HG03159 (cell line): ENCODE results near the gene HTATIP2.
"Not testable (repeated sequence)": the region's sequence is repeated elsewhere in the genome, so short reads cannot be mapped to it uniquely, and the experiment has no call there.

Experiments
- ATAC-seq: cut with Tn5 transposase; IDR thresholded peaks from one replicate; pipeline ENCODE4 v1.9.1; 2021; ENCODE audit warnings: mild to moderate bottlenecking, moderate library complexity; ENCODE audit not compliant: unreplicated experiment

HTATIP2 gene

DNA sequence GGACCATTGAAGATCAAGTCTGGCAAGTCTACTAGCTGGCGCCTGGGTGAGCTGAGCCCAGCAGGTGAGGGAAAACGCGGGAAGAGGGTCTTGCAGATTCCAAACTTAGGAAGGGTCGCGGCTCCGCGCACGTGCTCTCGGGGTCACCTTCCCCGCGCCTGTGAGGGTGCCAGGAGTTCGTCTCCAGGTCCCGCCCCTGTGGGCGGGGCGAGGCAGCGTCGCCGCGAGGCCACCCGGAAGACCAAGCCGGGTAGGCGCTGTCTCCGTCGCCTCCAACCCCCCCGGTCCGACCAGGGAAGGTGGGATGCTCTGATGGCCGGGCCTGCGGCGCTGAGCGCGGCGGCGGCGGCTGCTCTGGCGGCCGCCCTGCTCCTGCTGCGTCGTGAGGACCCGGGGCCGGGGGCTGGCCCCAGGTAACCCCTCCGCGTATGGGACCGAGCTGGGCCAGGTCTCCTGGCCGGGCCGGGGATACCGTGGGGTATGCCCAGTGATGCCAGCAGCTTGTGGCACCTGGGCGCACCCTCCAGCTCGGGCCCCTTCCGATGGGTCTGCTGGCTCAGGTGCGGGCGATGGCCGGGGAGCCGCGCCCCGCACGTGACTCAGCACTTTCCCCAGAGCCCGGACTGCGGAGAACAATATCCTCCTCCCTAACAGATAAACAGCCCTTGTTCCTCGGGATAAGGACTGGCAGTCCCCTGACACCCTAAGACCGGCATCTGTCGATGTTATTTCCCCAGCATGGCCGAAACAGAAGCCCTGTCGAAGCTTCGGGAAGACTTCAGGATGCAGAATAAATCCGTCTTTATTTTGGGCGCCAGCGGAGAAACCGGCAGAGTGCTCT is at the start of gene HTATIP2:
TSS of gene HTATIP2 (plus strand) at position 215 of the 841 bp plus-strand sequence. CDS start at position 739, 524 bp downstream.
- ATAC-seq: peak; percentile 94

- ATAC-seq: no peak
Measured at GRCh38 chr11:20315800-20316199, 47.7 kb upstream of the HTATIP2 start.

DNA sequence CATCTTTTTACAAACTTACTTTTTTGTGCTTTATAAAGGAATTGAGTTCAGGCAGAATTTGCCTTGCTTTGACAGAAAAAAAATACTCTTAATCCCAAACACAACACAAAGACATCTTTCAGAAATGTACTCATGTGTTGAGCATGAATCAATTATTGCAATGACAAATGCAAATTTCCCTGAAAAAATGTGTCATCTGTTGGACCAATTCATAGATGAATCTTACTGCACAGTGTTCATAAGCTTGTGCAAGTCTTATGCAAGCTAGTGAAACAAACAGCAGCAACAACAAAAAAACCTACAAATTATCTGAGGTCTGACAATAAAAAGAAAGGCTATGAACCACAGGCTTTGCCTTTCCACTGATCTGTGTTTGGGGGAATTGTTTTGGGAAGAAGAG is 42.3 kb upstream of the HTATIP2 start:
- no peak for ATAC-seq

DNA sequence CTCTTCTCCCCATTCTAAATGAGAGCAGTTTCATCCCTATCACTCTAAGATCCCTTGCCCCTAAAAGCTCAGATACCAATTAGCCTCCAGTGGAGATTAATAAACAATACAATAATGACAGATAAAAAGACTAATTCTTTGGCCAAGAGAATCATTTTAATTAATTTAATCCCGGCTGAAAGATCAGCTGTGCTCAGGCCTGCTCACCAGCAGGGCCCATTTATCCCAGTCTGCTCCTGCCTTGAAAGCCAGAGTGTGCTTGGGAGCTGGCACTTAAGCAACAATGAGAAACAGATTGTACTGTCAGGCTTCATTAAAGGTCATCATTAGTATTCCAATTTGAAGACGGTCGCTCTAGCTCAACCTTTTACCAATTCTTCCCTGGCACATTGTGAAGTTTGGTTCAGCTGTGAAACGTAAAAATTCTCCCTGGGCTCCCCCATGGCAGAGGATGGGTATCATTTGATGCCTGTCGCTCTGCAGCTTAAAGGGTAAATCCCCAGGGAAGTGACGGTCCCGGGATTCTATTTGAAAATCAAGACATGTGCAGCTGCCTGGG is 36.1 kb upstream of the HTATIP2 start:
- ATAC-seq: no peak

- ATAC-seq: no peak
Measured at GRCh38 chr11:20336056-20336455, 27.5 kb upstream of the HTATIP2 start.

DNA sequence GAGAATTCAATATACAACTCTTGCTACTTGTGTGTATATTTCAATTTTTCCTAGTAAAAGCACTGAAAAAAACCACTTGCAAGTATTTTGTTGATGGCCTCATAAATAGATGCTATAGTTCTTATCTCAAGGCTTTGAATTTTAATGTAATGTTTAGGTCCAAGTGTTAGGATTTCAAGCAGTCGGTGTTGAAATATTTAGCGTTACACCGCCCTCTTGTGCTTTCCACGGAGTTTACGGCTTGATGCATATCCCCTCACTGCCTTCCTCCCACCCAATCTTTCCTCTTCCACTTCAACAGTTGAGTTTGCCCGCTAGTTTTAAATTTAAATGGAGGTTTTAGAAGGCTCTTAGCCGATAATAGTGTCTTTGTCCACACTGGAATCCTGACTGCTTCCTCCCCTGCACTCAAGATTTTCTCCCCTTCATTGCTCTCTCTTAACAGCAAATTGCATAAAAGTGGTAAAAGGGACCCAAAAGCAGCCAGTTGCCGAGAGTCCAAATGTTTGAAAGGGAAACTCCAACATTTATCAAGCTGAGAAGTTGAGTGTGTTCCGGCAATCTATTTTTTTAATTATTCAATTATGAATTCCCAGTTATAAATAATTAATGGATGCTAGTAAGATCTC is 25.9 kb upstream of the HTATIP2 start:
- ATAC-seq: no peak

DNA sequence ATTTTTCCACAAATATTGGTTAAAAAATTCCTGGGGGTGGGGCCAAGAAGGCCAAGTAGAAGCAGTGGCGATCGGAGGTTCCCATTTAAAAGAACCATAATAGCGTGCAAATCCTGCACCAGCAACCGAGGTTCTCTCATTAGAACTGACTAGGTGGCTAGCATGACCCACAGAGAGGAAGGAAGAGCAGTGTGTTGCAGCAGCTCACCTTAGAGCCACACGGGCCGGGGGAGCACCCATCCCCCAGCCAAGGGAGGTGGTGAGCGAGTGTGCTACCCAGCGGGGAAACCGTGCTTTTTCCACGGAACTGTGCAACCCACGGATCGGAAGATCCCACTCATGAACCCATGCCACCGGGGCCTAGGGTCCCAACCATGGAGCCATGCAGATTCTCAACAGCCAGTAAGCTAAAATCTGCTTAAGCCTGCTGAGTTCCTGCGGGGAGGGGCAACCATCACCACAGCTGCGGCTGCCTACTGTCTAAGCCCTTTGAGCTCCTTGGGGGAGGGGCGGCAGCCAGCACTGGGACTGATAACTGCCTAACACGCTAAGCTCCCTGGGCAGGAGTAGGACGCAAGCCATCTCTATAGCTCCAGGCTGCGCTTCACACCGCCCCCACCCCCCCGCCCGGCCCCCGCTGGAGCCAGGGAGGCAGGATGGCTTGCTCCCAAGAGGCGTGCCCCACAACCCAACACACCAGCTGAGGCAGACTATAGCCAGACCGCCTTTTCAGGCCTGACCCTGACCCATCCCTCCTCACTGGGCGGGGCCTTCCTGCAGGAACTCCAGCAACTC is 21.0 kb upstream of the HTATIP2 start:
- no peak for ATAC-seq

DNA sequence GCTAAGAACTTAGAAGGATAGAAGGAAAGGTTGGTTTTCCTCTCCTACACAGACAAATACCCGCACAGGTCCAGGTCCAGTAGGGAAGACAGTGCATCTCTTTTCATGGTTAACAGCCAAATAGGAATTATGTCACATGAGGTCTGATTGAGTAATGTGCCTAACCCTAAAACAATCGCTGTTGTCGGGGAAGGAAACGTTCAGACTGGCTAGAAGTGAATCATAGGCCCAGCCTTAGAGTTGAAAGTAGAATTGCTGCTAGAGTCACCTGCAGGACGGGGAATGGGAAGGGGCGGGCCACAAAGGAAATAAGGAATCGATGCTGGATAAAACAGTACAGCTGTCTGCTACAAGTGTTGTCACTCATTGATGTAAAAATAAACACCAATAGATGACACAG is 12.4 kb upstream of the HTATIP2 start:
- no peak for ATAC-seq

- ATAC-seq: no peak
Measured at GRCh38 chr11:20351751-20352262, 11.7 kb upstream of the HTATIP2 start.

- peak; percentile 52 for ATAC-seq
Measured at GRCh38 chr11:20353829-20354434, 9.6 kb upstream of the HTATIP2 start.

- peak; percentile 83 for ATAC-seq
Measured at GRCh38 chr11:20355221-20356219, 8.0 kb upstream of the HTATIP2 start.

DNA sequence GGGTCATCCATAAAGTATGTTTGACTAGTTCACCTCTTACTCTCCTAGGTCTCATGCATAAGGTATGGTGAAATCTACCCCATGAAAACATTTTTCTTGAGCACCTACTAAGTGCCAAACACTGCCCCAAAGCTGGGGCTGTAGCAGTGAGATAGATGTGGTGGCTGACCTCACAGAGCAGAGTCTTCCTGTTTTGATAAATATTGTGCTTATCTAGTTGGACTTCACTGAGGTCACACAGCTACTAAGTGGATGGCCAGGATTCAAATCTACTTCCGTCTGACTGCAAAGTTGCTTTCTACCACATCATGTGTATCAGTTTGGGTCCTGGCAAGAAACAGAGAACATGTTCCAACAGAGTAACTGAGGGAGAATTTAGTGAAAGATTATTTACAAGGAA is 6.4 kb upstream of the HTATIP2 start:
- ATAC-seq: no peak

DNA sequence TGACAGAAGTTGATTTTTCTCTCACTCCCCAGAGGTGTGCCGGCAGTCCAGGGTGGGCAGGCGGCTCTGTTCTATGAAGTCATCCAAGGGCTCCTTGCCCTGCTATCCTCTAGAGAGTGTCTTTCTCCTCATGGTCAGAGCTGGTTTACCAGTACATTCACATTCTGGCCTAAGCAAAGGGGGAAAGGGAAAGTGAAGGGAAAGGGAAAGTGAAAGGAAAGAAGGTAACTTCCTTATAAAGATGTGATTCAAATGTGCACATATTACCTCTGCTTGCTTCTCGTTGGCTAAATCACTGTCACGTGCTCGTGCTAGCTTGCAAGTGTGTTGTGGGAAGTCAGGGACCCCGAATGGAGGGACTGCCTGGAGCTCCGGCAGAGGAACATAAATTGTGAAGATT is 2.9 kb upstream of the HTATIP2 start:
- ATAC-seq: peak; percentile 44

GRCh38 chr11:20362481-20362880 is 1.0 kb upstream of the HTATIP2 start:
- no peak for ATAC-seq

- no peak for ATAC-seq
Measured at GRCh38 chr11:20363149-20363499, 390 bp upstream of the HTATIP2 start.

- ATAC-seq: no peak
Measured at GRCh38 chr11:20364341-20364792, 853 bp downstream of the HTATIP2 start.

GRCh38 chr11:20365465-20365864 is 2.0 kb downstream of the HTATIP2 start:
- ATAC-seq: not testable (repeated sequence)

DNA sequence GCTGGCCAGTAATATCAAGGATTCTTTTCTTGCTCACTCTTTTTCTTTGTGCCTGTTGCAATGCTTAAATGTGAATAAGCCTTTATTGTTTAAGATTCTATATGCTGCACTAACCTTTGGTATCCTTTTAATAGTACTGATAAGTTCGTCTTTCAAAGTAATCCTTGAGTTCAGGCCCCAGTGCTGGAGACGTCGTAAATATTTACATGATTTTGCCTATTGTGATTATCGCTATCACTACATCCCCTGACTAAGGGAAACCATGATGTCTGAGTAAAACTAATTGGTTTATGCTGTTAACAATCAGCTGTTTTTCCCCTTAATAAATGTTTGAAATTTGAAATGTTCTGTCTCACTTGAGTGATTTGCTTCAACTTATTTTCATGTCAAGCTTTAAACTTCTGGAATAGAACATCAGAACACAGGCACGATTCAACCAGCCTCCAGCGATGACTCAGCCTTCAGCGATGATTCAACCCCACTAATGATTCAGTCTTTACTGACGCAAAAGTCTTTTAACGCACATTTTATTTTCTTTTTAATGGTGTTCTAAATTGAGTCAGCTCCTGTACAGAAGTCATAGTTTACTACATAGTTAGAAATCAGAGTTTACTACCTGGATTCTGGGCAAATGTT is 3.9 kb downstream of the HTATIP2 start:
- no peak for ATAC-seq

DNA sequence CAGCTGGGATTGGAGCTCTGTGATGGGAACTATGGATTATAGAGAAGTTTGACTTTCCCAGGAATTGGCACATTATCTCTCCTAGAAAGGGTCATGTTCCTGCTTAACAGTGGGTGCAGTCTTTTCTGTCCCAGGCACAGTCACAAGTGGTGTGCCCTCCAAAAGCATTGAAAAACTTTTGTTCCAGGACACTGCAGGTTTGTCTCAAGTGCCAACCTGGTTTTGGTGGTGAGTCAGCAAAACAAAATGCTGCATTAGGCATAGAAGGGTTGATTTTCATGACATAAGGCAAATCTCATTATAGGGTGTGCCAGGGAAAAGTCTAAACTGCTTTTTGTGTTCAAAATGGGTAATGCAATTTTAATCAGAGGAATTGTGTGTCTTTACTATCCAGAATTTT is 4.9 kb downstream of the HTATIP2 start:
- no peak for ATAC-seq
